Activated T-helper 1 cell treated with anti-CD3 and anti-CD28 coated beads, Interleukin-12 subunit alpha, Interleukin-12 subunit beta, Interleukin-2, Interleukin-4 antibody, amounts not matched to agents 30 ng/mL and 10 ng/mL and 1 ng/mL, durations not matched to agents 14 hours and 24 hours and 36 hours (primary cell): ENCODE results near the gene P2RY6. TPM values are rescaled to one million over a fixed set of nuclear protein-coding genes. Genes with fewer than 3 reads are reported as not detected.

Experiments used
- DNase-seq: peaks from one replicate; pipeline ENCODE4 v3.0.0; 2021; ENCODE audit warnings: low spot score
- H3K27ac Mint-ChIP-seq: one replicate; pipeline ENCODE4 v1.8.0; 2021; ENCODE audit warnings: mild to moderate bottlenecking, mixed read lengths
- H3K27me3 Mint-ChIP-seq: one replicate; pipeline ENCODE4 v1.8.0; 2022; ENCODE audit warnings: mild to moderate bottlenecking, moderate library complexity, mixed read lengths; ENCODE audit not compliant: insufficient read depth
- H3K36me3 Mint-ChIP-seq: one replicate; pipeline ENCODE4 v1.8.0; 2021; ENCODE audit warnings: low read depth, mixed read lengths
- H3K4me1 Mint-ChIP-seq: one replicate; pipeline ENCODE4 v1.8.0; 2021; ENCODE audit warnings: low read depth, mixed read lengths
- H3K4me3 Mint-ChIP-seq: one replicate; pipeline ENCODE4 v1.8.0; 2021; ENCODE audit warnings: mild to moderate bottlenecking, moderate library complexity, mixed read lengths
- H3K9me3 Mint-ChIP-seq: one replicate; pipeline ENCODE4 v1.8.0; 2021; ENCODE audit warnings: mixed read lengths
- intact Hi-C: fragments of 100-400 bp; cut with micrococcal nuclease; formaldehyde crosslinking; loops from one replicate; pipeline ENCODE4 v1.15.1; 2024
- total RNA-seq: library from RNA; stranded (reverse); gene quantifications from 2 replicates; pipeline ENCODE4 v1.2.3, GENCODE V29; 2022

The P2RY6 gene
- total RNA-seq, 1 donor from 2014 or later: not detected

DNA sequence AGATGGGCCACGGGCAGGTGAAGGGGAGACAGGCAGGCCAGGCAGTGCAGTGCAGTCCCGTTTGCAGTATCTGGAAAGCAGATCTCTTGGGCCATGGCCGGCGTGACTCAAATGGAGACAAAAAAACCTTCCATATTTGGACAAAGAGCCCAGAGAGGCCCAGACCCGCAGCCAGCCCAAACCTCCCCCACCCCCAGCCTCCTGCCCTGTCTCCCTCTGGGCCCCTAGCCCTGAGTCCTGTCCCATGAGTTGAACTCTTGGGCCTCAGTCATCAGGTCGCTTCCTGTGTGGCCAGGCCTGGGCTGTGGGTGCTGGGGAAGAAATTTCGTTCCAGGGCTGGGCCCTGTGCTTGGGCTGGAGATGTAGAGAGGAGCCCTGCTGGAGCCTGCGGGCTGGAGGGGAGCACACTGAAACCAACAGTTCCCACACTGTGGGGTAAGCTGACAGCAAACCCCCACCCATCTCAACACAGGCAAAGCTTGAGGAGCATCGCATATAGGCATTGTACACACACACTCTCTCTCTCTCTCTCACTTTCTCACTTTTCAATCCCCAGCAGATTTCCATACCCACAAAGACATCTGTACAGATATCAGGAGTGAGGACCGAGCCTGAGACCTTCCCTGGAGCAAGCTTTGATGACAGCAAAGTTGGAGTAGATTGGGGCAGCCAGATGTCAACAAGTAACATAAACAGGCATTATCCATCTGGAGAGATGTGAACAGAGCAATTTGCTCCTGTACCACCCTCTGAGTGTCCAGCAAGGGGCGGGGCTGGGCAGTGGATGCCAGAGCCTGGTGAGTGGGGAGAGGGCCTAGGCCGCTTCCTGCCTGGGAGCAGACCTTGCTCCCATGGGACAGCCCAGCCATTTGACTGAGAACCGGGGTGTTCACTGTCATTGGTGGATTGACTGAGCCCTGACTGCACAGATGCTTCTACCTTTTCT is 53.2 kb downstream of the P2RY6 start:
- Mint-ChIP-seq H3K4me3 (no peak overlapping the region), H3K36me3 (no peaks in the 10 kb centered on the region), H3K9me3 (no peaks in the 10 kb centered on the region), H3K27ac (no peak overlapping the region), H3K4me1 (no peaks in the 10 kb centered on the region), H3K27me3 (peaks cover 5% of the 10 kb centered on the region)
- intact Hi-C loops: no loop called here
- no peak for DNase-seq

DNA sequence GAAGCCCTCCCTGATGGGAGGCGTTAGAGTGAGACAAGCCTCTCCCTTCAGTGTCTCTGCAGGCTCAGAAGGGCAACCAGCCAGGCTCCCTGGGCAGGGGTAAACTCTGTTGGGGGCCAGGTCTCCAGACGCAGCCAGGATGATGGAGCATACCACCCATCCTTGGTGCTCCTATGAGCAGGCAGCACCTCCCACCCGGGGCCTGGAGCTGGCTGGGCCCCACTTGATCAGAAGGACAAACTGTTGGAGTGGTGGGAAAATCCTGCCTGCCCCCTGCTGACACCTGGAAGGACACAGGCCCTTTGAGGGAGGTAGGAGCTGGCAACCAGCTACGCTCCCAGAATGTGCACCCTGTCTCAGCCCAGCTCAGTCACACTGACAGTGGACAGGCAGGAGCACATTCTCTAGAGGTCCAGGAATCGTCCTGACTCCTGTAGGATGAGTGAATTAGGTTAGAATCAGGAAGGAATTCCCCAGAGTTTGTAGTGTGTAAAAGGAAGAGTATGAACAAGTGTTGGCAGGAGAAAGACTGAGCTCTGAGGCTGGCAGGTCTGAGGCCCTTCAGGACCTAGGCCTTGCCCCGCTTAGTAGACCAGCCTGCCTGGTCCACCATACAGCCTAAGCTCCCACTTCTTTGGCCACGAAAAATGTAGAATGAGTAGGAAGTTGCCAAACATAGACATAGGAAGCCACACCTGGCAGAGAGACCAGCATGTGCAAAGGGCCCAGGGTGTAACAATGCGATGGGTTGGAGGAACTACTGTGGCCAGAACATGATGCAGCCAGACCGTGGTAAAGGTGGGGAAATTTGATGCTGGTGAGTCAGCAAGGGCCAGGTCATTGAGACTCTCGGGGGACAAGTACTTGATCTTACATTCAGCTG is 55.0 kb downstream of the P2RY6 start:
- Mint-ChIP-seq H3K9me3 (no peaks in the 10 kb centered on the region), H3K27ac (no peak overlapping the region), H3K4me1 (no peaks in the 10 kb centered on the region), H3K36me3 (no peaks in the 10 kb centered on the region), H3K4me3 (no peak overlapping the region), H3K27me3 (peaks cover 4% of the 10 kb centered on the region)
- no peak for DNase-seq
- intact Hi-C loops: no loop called here

DNA sequence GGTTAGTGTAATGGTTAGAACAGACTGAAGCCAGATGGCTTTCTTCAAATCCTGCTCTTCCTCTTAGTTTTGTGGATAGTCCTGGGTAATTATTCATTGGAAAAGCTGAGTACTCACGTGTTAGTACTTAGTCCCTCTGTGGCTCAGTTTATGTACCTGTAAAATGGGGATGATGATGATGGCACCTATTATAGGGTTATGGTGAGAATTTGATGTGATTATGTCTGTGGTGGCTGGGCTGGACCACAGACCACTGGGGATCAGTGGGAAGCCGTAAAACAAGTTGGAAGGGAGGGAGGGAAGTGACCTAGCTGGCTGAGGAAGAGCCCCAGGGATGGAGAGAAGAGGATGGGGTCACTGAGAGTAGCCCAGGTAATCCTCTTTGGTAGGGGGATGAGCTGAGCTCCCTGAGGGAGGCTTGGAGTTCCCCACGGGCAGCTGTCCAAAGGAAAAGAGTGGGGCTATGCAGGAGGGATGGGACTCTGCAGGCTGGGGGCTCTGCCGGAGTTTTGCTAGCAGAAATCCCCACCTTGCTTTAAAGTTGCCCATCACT is 55.8 kb downstream of the P2RY6 start:
- Mint-ChIP-seq H3K27ac (no peak overlapping the region), H3K9me3 (no peaks in the 10 kb centered on the region), H3K4me3 (no peak overlapping the region), H3K27me3 (peaks cover 5% of the 10 kb centered on the region), H3K36me3 (no peaks in the 10 kb centered on the region), H3K4me1 (no peaks in the 10 kb centered on the region)
- DNase-seq: no peak
- intact Hi-C loops: no loop called here

DNA sequence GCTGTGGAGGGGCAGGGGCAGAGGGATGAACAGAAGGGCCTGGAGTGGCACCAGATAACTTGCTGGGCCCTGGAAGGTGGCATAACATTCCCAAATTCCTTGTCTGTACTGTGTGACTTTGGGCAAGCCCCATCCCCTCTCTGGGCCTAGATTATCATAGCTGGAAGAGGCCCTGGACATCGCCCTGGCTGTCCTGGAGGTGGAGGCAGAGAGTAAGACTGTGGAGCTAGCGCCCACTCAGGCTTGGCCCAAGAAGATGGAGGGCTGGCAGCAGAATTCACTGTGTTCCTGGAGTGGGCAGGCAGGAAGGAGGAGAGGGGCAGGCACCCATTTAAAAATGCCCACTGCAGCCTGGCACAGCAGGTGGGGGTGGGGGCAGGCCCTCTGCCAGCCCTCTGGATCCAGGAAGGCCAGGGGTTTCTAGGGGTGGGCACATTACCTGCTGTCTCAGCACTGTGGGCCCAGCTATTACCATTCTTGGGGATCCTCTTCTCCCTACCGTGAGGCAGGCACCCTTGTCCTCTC is 58.5 kb downstream of the P2RY6 start:
- Mint-ChIP-seq H3K4me3 (no peak overlapping the region), H3K27me3 (peaks cover 14% of the 10 kb centered on the region)

DNA sequence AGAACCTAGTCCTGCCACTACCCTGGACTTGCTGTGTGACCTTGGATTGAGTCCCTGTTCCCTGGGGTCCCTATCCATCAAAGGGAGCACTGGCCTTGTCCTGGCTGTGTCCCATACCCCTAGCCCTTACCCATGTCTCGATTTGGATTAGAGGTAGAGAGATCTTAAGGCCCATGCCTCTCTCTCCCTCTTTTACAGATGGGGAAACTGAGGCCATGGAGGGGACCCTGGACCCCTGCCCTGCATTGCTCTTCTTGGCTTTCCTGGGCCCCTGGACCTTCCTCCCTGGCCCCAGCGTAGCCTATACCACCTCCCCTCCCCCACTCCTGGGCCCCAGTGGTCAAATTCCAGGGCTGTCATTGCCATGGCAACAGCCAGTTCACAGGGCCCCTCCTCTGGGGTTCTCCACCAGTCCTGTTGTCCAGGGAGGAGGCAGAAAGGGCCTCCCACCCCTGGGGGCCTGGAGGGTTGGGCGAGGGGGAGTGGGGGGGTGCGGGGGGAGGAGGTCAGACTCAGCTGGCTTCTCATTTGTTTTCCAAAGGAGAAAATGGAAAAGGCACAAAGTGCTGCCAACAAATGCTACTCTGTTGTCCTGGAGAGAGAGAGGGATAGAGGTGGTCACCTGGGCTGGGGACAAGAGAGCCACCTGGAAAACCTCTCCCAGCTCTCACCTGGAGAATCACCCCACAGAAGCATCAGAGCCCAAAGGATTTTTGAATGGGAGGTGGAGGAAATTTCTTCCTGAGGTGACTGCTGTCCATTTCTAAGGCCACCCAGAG is 59.2 kb downstream of the P2RY6 start:
- Mint-ChIP-seq H3K9me3 (no peaks in the 10 kb centered on the region), H3K27ac (no peak overlapping the region)

More for the DNA sequence above, 58.5 kb downstream of the P2RY6 start:
- Mint-ChIP-seq H3K36me3 (no peaks in the 10 kb centered on the region), H3K4me1 (no peaks in the 10 kb centered on the region), H3K27ac (no peak overlapping the region), H3K9me3 (no peaks in the 10 kb centered on the region)
- no peak for DNase-seq
- intact Hi-C loops: no loop called here

DNA sequence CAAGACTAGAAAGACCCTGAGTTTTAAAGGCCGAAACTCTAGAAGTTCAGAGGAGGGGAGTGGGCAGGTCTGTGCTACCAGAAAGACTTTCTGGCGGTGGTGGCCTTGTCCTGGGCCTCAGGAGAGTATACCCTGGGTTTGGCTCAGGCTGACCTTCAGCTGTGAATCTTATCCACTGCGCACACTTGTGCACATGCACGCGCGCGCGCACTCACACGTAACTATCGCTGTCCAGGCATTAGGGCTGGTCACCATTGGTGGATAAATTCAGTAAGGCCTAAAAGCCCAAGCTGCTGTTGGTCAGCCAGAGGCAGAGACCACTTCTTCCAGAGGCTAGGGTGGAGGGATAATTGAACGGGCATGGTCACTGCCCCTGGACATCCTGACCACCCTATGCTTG is 61.0 kb downstream of the P2RY6 start:
- Mint-ChIP-seq H3K4me1 (no peaks in the 10 kb centered on the region), H3K27ac (no peak overlapping the region), H3K27me3 (peaks cover 16% of the 10 kb centered on the region), H3K36me3 (no peaks in the 10 kb centered on the region), H3K4me3 (no peak overlapping the region), H3K9me3 (no peaks in the 10 kb centered on the region)
- intact Hi-C loops: no loop called here
- DNase-seq: no peak

More for the DNA sequence above, 59.2 kb downstream of the P2RY6 start:
- Mint-ChIP-seq H3K4me1 (no peaks in the 10 kb centered on the region), H3K36me3 (no peaks in the 10 kb centered on the region), H3K4me3 (no peak overlapping the region), H3K27me3 (peaks cover 14% of the 10 kb centered on the region)
- no peak for DNase-seq
- intact Hi-C loops: no loop called here

DNA sequence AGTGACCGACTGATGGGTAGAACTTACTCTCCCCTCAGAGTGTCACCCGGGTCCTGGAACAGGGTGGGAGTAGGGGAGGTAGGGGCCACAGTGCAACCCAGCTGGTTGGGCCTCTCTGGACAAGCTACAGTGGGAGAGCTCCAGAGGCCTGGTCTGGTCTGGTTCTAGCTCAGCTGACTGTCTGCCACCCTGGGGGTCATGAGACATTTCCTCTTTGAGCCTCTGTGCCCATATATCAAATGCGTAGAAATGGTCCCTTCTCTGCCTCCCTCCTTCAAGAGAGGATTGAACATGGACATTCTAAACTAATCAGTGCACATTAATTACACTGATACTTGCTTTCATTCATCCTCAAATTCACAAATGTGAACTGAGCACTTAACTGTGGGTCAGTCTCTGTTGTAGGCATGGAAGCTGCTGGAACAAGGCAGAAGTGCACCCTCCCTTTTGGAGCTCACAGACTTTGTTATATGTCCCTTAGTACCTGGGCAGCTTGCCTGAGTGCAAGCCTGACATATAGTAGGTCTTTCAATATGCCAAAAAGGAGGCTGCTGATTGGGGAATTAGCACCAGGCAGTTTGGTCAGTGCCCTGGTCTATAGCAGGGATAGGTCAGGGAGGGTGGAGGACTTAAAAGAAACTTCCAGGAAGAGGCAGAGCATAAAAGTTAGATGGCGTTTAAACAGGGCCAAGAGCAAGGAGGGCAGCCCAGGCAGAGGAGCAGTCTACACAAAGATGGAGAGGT is 61.7 kb downstream of the P2RY6 start:
- H3K4me1 Mint-ChIP-seq: no peaks in the 10 kb centered on the region
- H3K36me3 Mint-ChIP-seq: no peaks in the 10 kb centered on the region
- no peak for DNase-seq
- H3K27me3 Mint-ChIP-seq: peaks cover 14% of the 10 kb centered on the region
- no peak overlapping the region for H3K4me3 Mint-ChIP-seq
- no peaks in the 10 kb centered on the region for H3K9me3 Mint-ChIP-seq
- H3K27ac Mint-ChIP-seq: no peak overlapping the region
- intact Hi-C loops: no loop called here

DNA sequence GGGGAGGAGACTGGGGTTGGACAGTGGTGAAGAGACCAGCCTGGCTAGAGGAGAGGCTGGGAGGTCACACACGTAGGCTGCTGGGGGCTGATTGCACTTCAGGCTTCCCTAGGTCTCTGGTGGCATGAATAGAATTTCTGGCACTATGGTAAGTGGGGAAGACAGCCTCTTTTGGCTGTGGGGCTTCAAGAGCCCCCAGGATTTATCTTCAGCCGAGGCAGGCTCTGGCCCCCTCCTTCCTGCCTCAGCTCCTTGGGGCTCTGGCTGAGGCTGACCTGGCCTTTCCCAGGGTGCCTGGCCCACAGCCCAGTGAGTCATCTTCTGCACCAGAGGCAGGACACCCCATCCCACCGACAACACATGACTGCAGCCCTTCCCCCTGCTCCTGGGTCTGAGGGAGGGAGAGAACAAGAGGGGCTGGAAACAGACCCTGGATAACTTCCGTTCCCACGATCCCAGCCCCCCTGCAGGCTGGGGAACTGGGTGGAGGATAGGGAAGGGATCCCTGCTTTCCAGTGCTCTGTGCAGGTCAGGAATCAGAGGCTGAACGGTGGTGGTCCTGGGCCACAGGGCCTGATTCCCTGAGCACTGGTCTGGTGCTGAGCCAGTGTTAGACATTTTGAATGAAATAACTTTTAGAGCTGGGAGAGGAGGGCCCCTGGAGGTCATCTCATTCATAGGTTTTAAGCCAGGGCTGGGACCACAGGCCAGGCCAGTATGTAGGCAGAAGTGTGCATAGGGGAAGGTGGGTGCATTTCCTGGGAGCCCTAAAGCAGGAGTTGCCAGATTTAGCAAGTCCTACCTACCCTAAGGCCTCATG is 62.5 kb downstream of the P2RY6 start:
- Mint-ChIP-seq H3K4me3 (no peak overlapping the region), H3K27ac (no peak overlapping the region), H3K36me3 (no peaks in the 10 kb centered on the region), H3K4me1 (no peaks in the 10 kb centered on the region), H3K9me3 (no peaks in the 10 kb centered on the region), H3K27me3 (peaks cover 12% of the 10 kb centered on the region)
- DNase-seq: no peak
- intact Hi-C loops: loop anchor here (1.0 kb wide), 3 partner anchors 27 to 149 kb away; no protein-coding TSS in a partner anchor

DNA sequence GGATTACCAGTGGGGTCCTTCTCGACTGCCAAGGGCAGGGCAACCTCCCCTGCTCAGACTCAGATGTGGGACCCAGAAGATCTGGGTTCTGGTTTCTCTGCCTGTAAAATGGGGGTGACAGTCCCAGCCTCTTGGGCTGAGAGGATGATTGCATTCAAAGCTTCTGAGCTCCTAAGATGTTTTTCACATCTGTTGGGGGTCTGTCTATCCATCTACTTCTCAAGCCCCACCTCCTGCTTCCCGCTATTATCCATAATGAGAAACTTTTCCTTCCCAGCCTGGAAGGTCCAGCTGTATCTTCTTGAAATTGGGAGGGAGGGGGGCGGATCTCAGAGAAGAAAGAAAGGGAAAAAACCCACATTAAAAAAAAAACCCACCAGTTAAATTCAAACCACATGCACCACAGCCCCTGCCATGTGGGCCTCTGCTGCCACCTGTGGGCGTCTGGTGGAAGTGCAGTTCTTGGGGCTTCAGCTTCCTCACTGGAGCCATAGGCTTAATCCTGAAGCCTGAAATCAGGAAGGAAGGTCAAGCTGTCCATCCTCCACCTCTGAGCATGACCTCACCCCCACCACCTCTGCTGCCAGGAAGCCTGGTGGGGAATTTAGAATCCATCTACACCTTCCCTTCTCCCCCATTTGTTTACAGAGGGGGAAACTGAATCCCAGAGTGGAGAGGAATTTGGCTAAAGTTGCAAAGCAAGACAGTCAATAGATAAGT is 63.2 kb downstream of the P2RY6 start:
- Mint-ChIP-seq H3K4me1 (no peaks in the 10 kb centered on the region), H3K36me3 (no peaks in the 10 kb centered on the region), H3K4me3 (no peak overlapping the region), H3K27ac (no peak overlapping the region), H3K27me3 (peaks cover 12% of the 10 kb centered on the region), H3K9me3 (no peaks in the 10 kb centered on the region)
- peak; percentile 58 for DNase-seq
- intact Hi-C loops: loop anchor here (1.0 kb wide), 3 partner anchors 28 to 150 kb away; no protein-coding TSS in a partner anchor

DNA sequence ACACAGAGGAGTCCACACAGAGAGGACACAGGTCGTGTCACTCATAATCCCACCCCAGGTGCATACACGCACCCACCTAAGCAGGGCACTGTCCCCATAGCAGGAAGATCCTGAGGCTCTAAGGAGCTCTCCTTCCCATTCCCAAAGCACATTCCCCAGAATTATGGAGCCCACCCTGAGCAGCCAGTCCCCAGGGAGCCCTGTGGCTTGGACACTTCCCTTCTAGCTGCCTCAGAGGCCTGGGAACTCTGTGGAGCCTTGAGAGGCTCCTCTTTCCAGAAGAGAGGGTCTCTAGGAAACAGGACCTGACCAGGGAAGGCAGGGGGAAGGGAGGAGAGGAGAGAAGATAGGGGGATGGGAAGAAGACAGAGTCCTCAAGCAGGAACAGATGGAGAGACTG is 65.7 kb downstream of the P2RY6 start:
- DNase-seq: no peak
- Mint-ChIP-seq H3K9me3 (no peaks in the 10 kb centered on the region), H3K27me3 (peaks cover 11% of the 10 kb centered on the region), H3K4me1 (no peaks in the 10 kb centered on the region), H3K27ac (no peak overlapping the region), H3K36me3 (no peaks in the 10 kb centered on the region), H3K4me3 (no peak overlapping the region)
- intact Hi-C loops: no loop called here
